H9 (cell line): ENCODE measurements around the gene CDK2AP2. TPM values are rescaled to one million over a fixed set of nuclear protein-coding genes. Genes with fewer than 3 reads are reported as not detected.

Experiments
- DNase-seq: peaks from one replicate; pipeline ENCODE4 v3.0.0-alpha.2; 2017
- H2AFZ ChIP-seq: one replicate; pipeline ENCODE4 v1.6.1; 2013; ENCODE audit warnings: mild to moderate bottlenecking, low read length, control low read depth, moderate library complexity
- H2AK5ac ChIP-seq: 2 replicates; pipeline ENCODE4 v1.6.1; 2013; ENCODE audit warnings: low read length, control low read depth, mixed read lengths; ENCODE audit not compliant: insufficient read length
- H2BK120ac ChIP-seq: one replicate; pipeline ENCODE4 v1.6.1; 2013; ENCODE audit warnings: low read depth, mild to moderate bottlenecking, low read length, control low read depth, inconsistent platforms; ENCODE audit not compliant: poor library complexity, severe bottlenecking
- H2BK12ac ChIP-seq: 2 replicates; pipeline ENCODE4 v1.6.1; 2013; ENCODE audit warnings: low read length, control low read depth, mixed read lengths, low read depth; ENCODE audit not compliant: insufficient read length
- H2BK15ac ChIP-seq: 2 replicates; pipeline ENCODE4 v1.6.1; 2013; ENCODE audit warnings: low read depth, low read length, control low read depth
- H2BK20ac ChIP-seq: one replicate; pipeline ENCODE4 v1.6.1; 2013; ENCODE audit warnings: low read depth, mild to moderate bottlenecking, low read length, control low read depth, inconsistent platforms; ENCODE audit not compliant: poor library complexity, severe bottlenecking
- H2BK5ac ChIP-seq: 2 replicates; pipeline ENCODE4 v1.6.1; 2013; ENCODE audit warnings: low read length, control low read depth, mixed read lengths; ENCODE audit not compliant: insufficient read length
- H3K14ac ChIP-seq: 2 replicates; pipeline ENCODE4 v1.6.1; 2013; ENCODE audit warnings: low read length, control low read depth; ENCODE audit not compliant: insufficient read depth
- H3K18ac ChIP-seq: 2 replicates; pipeline ENCODE4 v1.6.1; 2013; ENCODE audit warnings: low read depth, mild to moderate bottlenecking, mixed read lengths, low read length, control low read depth; ENCODE audit not compliant: insufficient read length
- H3K23ac ChIP-seq: 2 replicates; pipeline ENCODE4 v1.6.1; 2013; ENCODE audit warnings: low read length, control low read depth, mixed read lengths, low read depth; ENCODE audit not compliant: insufficient read length
- H3K23me2 ChIP-seq: 2 replicates; pipeline ENCODE4 v1.6.1; 2013; ENCODE audit warnings: low read depth, mild to moderate bottlenecking, mixed read lengths, low read length, control low read depth; ENCODE audit not compliant: insufficient read length, poor library complexity, severe bottlenecking
- H3K27ac ChIP-seq: 2 replicates; pipeline ENCODE4 v1.5.1; 2013; ENCODE audit warnings: low read length, control low read depth, mixed read lengths, low read depth; ENCODE audit not compliant: insufficient read length
- H3K27me3 ChIP-seq: 2 replicates; pipeline ENCODE4 v1.6.1; 2013; ENCODE audit warnings: low read length, control low read depth, inconsistent platforms; ENCODE audit not compliant: insufficient read depth
- H3K4ac ChIP-seq: 2 replicates; pipeline ENCODE4 v1.6.1; 2013; ENCODE audit warnings: low read depth, mild to moderate bottlenecking, control low read depth, inconsistent platforms, low read length, moderate library complexity
- H3K4me1 ChIP-seq: 2 replicates; pipeline ENCODE4 v1.6.1; 2013; ENCODE audit warnings: low read length, control low read depth, inconsistent platforms; ENCODE audit not compliant: insufficient read depth
- H3K4me2 ChIP-seq: 2 replicates; pipeline ENCODE4 v1.6.1; 2013; ENCODE audit warnings: low read length, control low read depth, mixed read lengths; ENCODE audit not compliant: insufficient read length, insufficient read depth
- H3K56ac ChIP-seq: 2 replicates; pipeline ENCODE4 v1.6.1; 2013; ENCODE audit warnings: low read depth, mild to moderate bottlenecking, mixed read lengths, low read length, control low read depth; ENCODE audit not compliant: insufficient read length
- H3K79me1 ChIP-seq: 2 replicates; pipeline ENCODE4 v1.6.1; 2013; ENCODE audit warnings: low read depth, mild to moderate bottlenecking, moderate library complexity, low read length, control low read depth, inconsistent platforms; ENCODE audit not compliant: insufficient read depth, poor library complexity, severe bottlenecking
- H3K79me2 ChIP-seq: 2 replicates; pipeline ENCODE4 v1.6.1; 2013; ENCODE audit warnings: low read length, control low read depth, inconsistent platforms; ENCODE audit not compliant: insufficient read depth
- H3K9ac ChIP-seq: 2 replicates; pipeline ENCODE4 v1.6.1; 2013; ENCODE audit warnings: low read length, control low read depth, mixed read lengths; ENCODE audit not compliant: insufficient read length; ENCODE audit errors: extremely low read depth
- H3K9me3 ChIP-seq: one replicate; pipeline ENCODE4 v1.6.1; 2013; ENCODE audit warnings: low read depth, low read length, inconsistent platforms; ENCODE audit not compliant: control insufficient read depth
- H3T11ph ChIP-seq: one replicate; pipeline ENCODE4 v1.6.1; 2013; ENCODE audit warnings: mild to moderate bottlenecking, low read length, control low read depth, inconsistent platforms
- H4K20me1 ChIP-seq: one replicate; pipeline ENCODE4 v1.6.1; 2013; ENCODE audit not compliant: control insufficient read depth, insufficient read length, insufficient read depth
- H4K5ac ChIP-seq: 2 replicates; pipeline ENCODE4 v1.6.1; 2013; ENCODE audit warnings: low read depth, mild to moderate bottlenecking, mixed read lengths, low read length, control low read depth; ENCODE audit not compliant: insufficient read length
- H4K8ac ChIP-seq: replicated peaks from 2 replicates; pipeline ENCODE4 v1.6.1; 2013; ENCODE audit warnings: low read length, control low read depth, mixed read lengths, low read depth; ENCODE audit not compliant: insufficient read length
- H4K91ac ChIP-seq: 2 replicates; pipeline ENCODE4 v1.6.1; 2013; ENCODE audit warnings: low read depth, mild to moderate bottlenecking, moderate library complexity, mixed read lengths, low read length, control low read depth; ENCODE audit not compliant: insufficient read length
- H3K27ac Mint-ChIP-seq, 3 experiments: 2 replicates in 2 of 3; 3 replicates in 1 of 3; pipeline ENCODE4 v1.8.0; 2020 to 2021; ENCODE audit warnings: mixed read lengths in 3 of 3, mild to moderate bottlenecking in 1 of 3, moderate library complexity in 1 of 3
- H3K27me3 Mint-ChIP-seq: 2 replicates; pipeline ENCODE4 v1.8.0; 2021; ENCODE audit warnings: low read depth, mild to moderate bottlenecking, moderate library complexity, mixed read lengths
- H3K36me3 Mint-ChIP-seq, 3 experiments: 2 replicates in 2 of 3; 3 replicates in 1 of 3; pipeline ENCODE4 v1.8.0; 2020 to 2021; ENCODE audit warnings: low read depth in 3 of 3, mixed read lengths in 3 of 3; ENCODE audit not compliant: insufficient read depth in 1 of 3
- H3K4me1 Mint-ChIP-seq, 2 experiments: 2 replicates each; pipeline ENCODE4 v1.8.0; 2020; ENCODE audit warnings: mixed read lengths in 2 of 2
- H3K4me3 Mint-ChIP-seq, 2 experiments: 2 replicates in 1 of 2; 3 replicates in 1 of 2; pipeline ENCODE4 v1.8.0; 2020 to 2021; ENCODE audit warnings: mild to moderate bottlenecking in 2 of 2, mixed read lengths in 2 of 2, moderate library complexity in 1 of 2
- H3K9me3 Mint-ChIP-seq, 2 experiments: 2 replicates in 1 of 2; 3 replicates in 1 of 2; pipeline ENCODE4 v1.8.0; 2020; ENCODE audit warnings: mild to moderate bottlenecking in 2 of 2, mixed read lengths in 2 of 2, moderate library complexity in 1 of 2
- CTCF ChIP-seq: fragments of 200-600 bp; sonication (generic); conservative IDR thresholded peaks from 3 replicates; pipeline ENCODE4 v1.8.0; 2021; ENCODE audit warnings: antibody characterized with exemption, mild to moderate bottlenecking
- WGBS: extraction: QIAGEN DNeasy Blood & Tissue Kit; methylation state at CpG from one replicate; pipeline ENCODE4 v1.1.7; 2013; ENCODE audit warnings: missing lambda C conversion rate, low lambda C conversion rate, mixed read lengths; ENCODE audit not compliant: insufficient read length; ENCODE audit errors: extremely low coverage; 5-methylcytosine and 5-hydroxymethylcytosine counted together
- total RNA-seq: library from RNA; stranded (reverse); gene quantifications from 2 replicates; pipeline ENCODE4 v1.2.1, GENCODE V29; 2021

The CDK2AP2 gene
- total RNA-seq, 1 experiment from 2014 or later = 36.1 TPM

GRCh38 chr11:67468456-67468758 is 39.6 kb downstream of the CDK2AP2 start:
- H2BK15ac ChIP-seq = no peak overlapping the region
- peak overlapping the region; percentile 67 for H3K4me2 ChIP-seq
- H4K8ac ChIP-seq = no peak overlapping the region
- H3K4me1 ChIP-seq = no peaks in the 10 kb centered on the region; the same call in 1 of the 2 replicates
- no peaks in the 10 kb centered on the region for H3K79me1 ChIP-seq
- Mint-ChIP-seq H3K4me3 (peak overlapping the region; percentile 87 to 90), H3K27ac (peak overlapping the region; percentile 63 to 95 (median 80); a peak in 5 of 7 replicates), H3K27me3 (peaks cover 8% of the 10 kb centered on the region), H3K36me3 (peaks cover 0 to 4% (median 0%) of the 10 kb centered on the region in 3 experiments; a peak in 2 of 7 replicates), H3K9me3 (no peaks in the 10 kb centered on the region), H3K4me1 (peaks cover 20 to 25% of the 10 kb centered on the region in 2 experiments)
- H3K23me2 ChIP-seq = peaks cover 12% of the 10 kb centered on the region
- H3K9me3 ChIP-seq = no peaks in the 10 kb centered on the region
- TF ChIP-seq CTCF = no peak
- no peak overlapping the region for H3K4ac ChIP-seq
- no peak overlapping the region for H3K23ac ChIP-seq
- H4K20me1 ChIP-seq = no peaks in the 10 kb centered on the region
- H2AK5ac ChIP-seq = no peak overlapping the region
- H2BK20ac ChIP-seq = no peak overlapping the region
- H3K56ac ChIP-seq = no peak overlapping the region
- peaks cover 3% of the 10 kb centered on the region; the same call in 1 of the 2 replicates for H3K27me3 ChIP-seq
- no peak overlapping the region for H2BK120ac ChIP-seq
- H3K79me2 ChIP-seq = no peaks in the 10 kb centered on the region
- no peak for DNase-seq
- H3K27ac ChIP-seq = no peak overlapping the region
- no peak overlapping the region for H4K5ac ChIP-seq
- no peak overlapping the region for H3K18ac ChIP-seq
- no peak overlapping the region for H2BK5ac ChIP-seq
- H4K91ac ChIP-seq = no peak overlapping the region
- no peak overlapping the region for H2BK12ac ChIP-seq
- no peak overlapping the region for H3K14ac ChIP-seq
- peak overlapping the region; percentile 43 for H3K9ac ChIP-seq
- no peak overlapping the region for H2AFZ ChIP-seq
- H3T11ph ChIP-seq = no peak overlapping the region
- WGBS = no CpG with 5 or more reads among the region's 6 CpGs
